Adrenal gland (tissue), 5 donors: Measurements from ENCODE around the gene OR4M1.
"Not testable (repeated sequence)": the region's sequence is repeated elsewhere in the genome, so short reads cannot be mapped to it uniquely, and the experiment has no call there.

Experiments
- CTCF ChIP-seq, 6 experiments: fragments of 450-650 bp in 4 of 6; fragments of 200-600 bp in 2 of 6; sonication (generic) in 1 of 6; IDR thresholded peaks; 1 replicate in 5 of 6; 2 replicates in 1 of 6; pipeline versions ENCODE4 v1.5.1 to v1.8.0; 2016 to 2021; ENCODE audit warnings: antibody characterized with exemption in 6 of 6, mild to moderate bottlenecking in 2 of 6, moderate library complexity in 1 of 6
- POLR2A ChIP-seq, 2 donors: fragments of 450-650 bp; IDR thresholded peaks; one replicate each; pipeline ENCODE4 v1.6.1; 2017; ENCODE audit warnings: antibody characterized with exemption in 2 of 2, mild to moderate bottlenecking in 2 of 2, moderate library complexity in 1 of 2
- donor health status: DM: no; HTN: no; CAD: no.

GRCh38 chr14:19813171-19813920 lies 40.0 kb downstream of the OR4M1 start:
- TF ChIP-seq CTCF, POLR2A (IDR thresholded peaks at IDR 0.05): not testable (repeated sequence)
